GM18507 (cell line): Measurements from ENCODE around the gene KDM3B.

Experiments
- DNase-seq: peaks from one replicate; pipeline ENCODE4 v3.0.0; 2011; ENCODE audit warnings: low read depth; ENCODE audit not compliant: insufficient read length; ENCODE audit errors: extremely low spot score
- FAIRE-seq: peaks from 2 replicates; lab custom pipeline; 2011; peaks lifted over from hg19 to GRCh38; lab: Jason Lieb, UNC

The KDM3B gene

DNA sequence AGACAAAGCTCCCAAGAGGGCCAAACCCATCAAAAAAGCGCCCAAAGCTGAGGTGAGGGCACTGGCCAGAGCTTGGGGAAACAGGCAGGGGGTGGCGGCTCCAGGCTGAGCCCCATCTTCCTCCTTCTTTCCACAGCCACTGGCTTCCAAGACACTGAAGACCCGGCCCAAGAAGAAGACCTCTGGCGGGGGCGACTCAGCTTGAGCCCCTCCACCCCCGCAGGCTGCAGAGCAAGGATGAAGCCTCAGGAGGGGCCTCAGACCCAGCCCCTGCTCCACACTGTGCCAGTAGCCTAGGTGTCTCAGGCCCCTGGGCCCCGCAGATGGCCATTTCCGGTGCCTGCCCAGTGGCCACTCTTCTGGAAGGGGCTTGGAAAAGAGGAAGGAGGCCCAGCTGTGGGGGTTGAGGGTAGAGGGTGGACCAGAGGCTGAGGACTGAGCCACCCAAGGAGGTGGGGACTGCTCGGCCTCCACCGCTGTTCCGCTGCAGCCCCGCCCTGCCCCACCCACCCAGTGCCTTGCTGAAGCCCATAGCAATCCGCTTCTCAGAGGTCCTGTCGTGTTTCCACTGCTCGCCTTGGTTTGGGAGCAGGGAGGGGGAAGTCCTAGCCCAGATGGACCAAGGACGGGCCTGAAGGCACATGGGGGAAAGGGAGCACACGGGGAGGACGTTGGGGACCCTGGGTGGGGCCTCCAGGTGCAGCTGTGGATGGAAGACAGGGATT lies 93.2 kb downstream of the KDM3B start:
- DNase-seq (no peak), FAIRE-seq (no peak)

DNA sequence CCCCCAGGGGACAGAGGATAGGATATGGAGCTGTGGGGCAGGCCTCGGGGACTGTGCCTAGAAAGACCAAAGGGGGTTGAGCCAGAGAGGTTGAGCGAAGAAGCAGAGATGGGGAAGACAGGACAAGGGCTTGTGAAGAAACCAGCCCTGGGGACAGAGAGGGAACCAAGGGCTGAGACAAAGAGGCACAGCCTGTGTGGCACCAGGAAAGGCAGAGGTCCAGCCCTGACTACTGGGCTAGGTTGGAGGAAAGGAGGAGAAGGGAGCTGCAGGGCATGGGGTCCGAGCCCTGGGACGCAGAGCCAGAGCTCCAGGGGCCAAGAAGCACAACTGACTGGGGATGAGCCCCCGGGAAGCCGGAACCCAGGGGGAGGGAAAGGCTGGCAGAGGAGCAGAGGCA lies 95.6 kb downstream of the KDM3B start:
- DNase-seq (no peak), FAIRE-seq (no peak)

DNA sequence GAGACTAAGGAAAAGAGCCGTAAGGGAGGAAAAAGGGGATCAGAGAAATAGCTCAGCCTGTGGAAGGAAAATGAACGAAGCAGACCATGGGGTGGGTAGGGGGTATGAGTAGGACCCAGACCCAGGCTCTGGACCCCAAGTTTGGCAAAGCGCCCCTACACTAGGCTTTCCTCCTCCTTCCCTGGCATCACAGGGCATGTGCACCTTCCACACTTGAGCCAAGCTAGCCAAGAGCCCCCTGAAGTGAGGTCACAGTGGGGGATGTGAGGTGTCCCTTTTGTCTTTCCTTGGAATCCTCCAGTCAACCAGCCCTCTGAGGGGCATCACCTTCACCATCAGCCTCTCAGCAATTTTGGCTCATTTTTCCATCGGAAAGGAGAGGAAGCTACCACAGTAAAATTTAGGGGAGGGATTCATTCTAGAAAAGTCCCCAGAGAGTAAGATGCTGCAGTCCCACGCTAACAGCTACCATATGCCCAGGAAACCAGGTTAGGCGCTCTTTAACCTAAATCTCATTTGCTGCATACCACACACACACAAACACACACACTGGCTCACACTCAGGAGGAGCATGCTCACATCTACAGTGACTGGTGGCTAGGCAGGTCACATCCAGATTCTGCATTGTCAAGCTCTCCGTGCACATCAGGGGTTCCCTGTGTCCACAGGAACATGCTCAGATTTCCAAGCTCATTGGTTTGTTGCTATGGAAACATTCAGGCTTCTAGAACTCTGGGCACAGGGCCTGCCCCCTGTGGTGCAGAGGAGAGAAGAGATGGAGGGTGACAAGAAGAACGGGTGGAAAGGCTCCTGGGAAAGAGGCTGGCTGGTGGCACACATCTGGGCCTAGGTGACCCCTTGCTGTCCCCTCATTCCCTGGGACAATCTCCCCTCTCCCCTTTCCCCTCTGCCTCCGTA lies 96.3 kb downstream of the KDM3B start:
- DNase-seq: no peak

DNA sequence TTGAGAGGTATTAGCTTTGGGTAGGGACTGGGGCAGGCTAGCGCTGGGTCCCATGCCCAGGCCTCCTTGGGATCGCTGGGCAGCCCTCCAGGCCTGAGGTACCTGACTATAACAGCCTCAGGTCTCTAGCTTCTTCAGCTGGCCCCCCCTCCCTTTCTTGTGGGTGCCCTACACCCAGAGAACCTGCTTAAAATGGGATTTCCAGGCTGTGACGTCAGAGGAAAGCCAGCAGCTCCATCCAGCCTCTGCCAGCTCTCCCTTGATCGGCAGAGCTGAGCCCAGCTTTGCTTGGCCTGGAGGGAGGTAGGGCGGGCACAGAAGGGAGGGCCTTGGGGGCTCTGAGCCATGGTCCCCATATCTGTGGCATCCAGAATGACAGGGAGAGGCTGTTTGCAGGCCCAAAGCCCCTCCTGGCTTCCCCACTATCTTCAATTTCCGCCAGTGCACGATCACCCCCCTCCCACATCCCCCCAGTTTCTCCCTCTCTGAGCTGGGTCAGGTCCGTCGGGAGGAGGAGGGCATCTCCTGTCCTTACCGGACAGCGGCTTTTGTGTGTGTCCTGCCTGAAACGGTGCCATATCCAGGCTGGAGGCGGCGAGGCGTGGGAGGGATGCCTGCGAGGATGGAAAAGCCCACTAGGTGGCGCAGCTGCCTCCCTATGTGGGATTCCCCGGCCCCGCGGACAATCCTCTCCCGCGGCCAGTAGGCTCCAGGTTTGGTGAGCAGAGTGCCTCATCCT lies 97.2 kb downstream of the KDM3B start:
- FAIRE-seq (peak; percentile 90), DNase-seq (peak; percentile 86)

More for the DNA sequence above, 96.3 kb downstream of the KDM3B start:
- no peak for FAIRE-seq

DNA sequence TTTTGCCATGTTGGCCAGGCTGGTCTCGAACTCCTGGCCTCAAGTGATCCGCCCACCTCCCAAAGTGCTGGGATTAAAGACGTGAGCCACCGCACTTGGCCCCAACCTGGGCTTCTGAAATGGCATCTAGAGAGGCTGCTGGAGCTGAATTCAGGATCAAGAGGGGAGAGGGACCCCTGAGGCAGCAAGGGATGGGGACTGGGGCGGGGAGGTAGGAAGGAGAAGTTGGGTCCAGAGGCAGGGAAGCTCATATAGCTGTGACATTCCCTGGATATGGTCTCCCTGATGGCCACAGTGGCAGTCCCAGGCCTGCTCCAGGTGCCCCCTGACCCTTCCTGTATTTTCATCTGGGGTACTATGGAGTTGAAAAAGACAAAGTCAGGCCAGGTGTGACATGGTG lies 98.5 kb downstream of the KDM3B start:
- FAIRE-seq: no peak

DNA sequence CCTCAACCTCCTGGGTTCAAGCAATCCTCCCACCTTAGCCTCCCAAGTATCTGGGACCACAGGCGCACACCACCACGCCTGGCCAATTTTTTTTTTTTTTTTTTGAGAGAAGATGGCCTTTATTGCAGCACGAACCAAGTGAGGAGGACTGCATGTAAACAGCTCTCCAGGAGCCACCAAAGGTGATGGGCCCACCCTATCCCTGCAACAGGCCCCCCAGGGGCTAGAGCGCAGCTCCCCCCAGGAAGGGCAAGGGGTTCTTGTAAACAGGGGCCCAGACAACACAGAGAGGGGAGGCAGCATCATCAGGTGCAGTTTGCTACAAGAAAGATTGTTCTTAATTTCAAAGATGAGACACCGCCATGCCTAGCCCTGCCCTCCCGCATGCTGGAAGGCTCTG lies 100.2 kb downstream of the KDM3B start:
- DNase-seq (no peak), FAIRE-seq (no peak)

More for the DNA sequence above, 98.5 kb downstream of the KDM3B start:
- no peak for DNase-seq

DNA sequence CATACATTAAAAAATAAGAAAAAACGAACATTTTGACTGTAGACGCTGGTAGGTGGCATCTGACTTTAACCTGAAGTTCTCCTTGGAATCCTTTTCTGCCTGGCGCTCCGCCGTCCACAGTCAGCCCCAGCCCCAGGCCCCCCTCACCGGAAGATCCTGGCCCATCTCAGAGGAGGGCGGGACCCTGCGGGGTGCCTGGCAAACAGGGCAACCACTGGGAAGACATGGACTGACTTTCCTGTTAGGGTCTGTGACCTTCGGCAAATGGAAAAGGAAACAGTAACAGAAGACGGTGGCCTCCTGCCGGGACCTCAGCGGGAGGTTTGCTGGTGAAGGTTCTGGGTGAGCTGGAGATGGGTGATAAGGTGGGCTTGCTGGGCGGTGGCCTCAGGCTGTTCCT lies 101.1 kb downstream of the KDM3B start:
- FAIRE-seq (no peak), DNase-seq (no peak)

DNA sequence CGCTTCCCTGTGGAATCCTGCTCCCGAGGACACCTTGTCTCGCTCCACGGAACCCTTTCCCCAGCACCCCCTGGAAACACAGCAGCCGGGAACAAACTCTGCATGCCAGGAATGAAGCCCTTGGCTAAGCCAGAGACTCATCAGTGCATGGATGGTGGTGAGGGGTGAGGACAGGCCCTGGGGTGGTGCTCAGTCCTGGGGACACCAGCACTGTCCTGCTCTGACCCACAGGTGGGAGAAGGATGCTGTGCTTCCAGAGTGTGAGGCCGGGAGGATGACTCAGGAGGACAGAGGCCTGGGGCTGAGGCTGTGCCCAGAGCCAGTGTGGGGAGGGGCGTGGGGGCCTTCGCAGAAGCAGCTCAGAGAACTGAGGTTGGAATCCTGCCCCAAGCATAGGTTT lies 101.6 kb downstream of the KDM3B start:
- DNase-seq (no peak), FAIRE-seq (no peak)

DNA sequence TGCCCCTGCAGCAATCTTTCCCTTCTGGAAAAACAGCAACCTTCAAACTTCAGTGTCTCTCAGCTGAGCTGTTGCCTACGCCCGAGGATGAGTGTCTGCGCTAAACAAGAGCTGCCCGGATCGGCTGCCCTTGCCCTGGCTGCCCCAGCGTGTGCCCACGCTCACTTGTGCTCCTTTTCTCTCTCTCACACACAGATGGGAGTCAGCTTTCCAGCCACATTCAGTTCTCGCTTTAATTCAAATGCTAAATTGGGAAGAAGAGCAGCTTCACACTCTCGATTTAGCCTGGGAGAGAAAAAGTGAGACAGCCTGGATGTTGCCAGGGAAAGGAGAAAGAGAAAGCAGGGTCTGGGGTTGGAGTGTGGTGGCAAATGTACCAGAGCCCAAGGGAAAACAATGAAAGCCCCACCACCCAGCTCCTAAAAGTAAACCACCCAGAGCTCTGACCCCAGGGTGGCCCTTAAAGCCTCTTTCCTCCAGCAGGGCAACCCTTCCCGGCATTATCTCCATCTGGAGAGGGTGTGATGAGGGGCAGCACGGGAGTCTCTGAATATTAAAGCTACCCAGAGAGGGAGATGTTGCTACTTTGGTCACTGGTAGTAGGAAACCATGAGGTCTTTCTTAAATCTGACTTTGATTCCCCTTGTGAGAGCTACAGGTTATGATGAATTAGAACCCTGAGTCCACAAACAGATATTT lies 102.9 kb downstream of the KDM3B start:
- FAIRE-seq: no peak

DNA sequence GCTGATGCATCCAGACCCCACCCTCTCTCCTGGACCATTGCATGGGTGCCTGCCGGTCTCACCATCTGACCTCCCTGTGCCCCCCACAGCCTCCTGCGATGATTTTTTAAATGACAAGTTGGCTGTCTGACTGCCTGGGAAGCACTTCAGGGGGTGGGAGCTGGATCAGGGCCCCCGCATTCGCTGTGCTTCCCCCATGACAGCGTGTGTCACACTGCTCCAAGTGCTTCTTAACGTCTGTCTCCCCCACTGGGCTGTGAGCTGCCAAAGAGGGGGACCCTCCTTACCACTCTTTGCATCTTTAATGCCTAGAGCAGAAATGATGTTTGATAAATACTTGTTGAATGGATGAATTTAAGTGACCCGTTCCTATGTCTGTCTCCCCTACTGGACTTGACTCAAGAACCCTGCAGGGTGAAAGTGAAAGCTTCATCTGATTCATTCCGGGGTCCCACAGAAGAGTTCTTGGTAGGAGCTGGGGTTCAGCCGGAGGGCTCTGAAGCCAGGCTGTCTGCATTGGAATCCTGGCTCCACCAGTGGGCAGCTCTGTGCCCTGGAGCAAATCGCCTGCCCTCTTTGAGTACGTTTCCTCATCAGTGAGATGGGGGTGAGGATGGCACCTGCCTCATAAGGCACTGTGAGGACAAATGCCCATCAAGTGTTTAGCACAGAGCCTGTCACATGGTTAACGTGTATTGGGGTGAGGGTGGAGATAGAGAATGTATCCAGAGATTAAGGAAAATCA lies 105.2 kb downstream of the KDM3B start:
- no peak for FAIRE-seq
- no peak for DNase-seq

More for the DNA sequence above, 102.9 kb downstream of the KDM3B start:
- no peak for DNase-seq

DNA sequence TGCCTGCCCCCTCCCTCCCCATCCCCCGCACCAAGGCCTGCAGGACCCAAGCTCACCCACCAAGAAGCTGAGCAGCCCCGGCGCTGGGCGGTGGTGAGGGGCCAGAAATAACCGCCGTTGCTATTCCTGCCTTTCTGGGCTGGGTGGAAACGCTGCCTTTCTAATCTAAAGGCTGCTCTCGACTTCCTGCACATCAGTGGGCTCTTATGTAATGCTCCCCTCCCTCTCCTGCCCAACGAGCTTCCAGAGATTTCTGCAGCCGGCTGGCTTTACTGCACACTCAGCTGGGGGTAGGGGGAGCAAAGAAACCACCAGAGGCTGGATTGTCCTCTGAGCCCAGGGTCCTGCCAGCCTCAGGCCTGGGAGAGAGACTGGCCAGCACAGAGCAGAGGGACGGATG lies 105.9 kb downstream of the KDM3B start:
- FAIRE-seq (no peak), DNase-seq (no peak)

DNA sequence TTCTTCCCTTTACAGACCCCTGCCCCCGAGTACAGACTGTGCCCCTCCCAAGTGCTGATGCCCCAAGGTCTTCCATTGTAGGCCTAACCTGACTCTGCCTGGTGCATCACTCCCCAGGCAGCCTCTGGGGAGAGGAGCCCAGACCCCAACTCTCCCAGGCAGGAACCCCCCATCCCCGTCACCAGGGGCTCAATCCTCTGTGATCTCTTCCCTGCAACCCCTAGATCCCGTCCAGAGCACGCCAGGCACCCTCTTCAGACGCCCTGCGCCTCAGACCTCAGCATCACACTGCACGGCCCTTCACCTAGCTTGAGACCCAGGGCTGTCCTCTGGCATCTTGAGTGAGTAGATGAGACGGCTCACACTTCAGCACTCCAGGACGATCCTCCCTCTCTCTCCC lies 106.4 kb downstream of the KDM3B start:
- no peak for FAIRE-seq
- no peak for DNase-seq

DNA sequence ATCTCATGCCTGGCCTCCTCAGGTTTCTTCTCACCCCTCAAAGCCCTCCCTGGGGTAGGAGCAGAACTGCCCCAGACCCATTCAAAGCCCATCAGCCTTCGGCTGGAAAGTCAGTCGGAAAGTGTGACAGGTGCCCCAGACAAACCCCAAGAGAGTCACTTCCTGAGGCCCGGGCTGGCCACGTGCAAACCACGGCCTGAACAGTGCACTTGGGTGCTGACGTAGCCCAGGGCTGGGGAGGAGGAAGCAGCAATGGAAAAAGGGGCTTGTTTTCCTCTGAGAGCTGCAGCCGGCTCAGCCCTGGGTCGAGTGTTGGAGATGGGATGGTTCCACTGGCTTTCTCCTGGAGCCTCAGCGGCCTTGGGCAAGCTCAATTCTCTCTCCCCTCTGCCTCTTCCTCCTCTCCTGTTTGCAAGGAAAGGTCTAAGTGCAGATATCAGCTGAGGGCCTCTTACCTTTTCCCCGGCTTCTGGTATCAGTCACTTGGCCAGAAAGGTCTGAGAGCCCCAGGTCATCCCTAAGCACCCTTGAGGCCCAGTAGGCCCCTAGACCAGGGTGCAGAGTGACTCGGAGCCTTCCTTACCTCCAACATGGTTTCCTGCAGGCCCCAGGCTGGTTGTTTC lies 106.9 kb downstream of the KDM3B start:
- DNase-seq (no peak), FAIRE-seq (peak; percentile 88)

DNA sequence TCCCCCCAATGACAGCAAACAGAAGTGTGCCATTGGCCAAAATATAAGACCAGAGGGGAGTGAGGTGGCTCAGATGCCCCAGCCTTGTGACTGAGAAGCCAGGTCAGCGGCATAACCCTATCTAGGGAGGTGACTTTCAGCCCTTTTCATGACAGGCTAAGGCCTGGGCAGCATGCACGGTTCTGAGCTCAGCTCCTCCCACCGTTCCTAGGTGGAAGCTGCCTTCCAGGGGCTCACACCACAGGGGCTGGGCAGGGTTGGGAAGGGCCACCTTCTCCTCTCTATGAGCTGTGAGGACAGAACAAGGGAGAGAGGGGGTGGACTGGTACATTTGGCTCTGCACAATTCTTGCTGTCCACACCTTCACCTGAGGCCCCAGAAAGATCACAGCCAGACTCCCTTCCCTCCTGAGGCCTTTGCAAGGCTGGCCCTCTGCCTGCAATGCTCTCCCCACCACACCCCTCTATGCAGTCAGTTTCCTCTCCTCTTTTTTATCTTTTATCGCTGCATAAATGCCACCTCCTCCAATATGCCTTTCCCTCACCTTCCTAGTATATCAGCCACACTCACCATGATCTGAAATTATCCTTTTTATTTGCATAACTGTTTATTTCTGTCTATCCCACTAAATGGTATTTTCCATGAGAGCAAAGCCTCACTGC lies 107.7 kb downstream of the KDM3B start:
- DNase-seq (no peak), FAIRE-seq (no peak)

DNA sequence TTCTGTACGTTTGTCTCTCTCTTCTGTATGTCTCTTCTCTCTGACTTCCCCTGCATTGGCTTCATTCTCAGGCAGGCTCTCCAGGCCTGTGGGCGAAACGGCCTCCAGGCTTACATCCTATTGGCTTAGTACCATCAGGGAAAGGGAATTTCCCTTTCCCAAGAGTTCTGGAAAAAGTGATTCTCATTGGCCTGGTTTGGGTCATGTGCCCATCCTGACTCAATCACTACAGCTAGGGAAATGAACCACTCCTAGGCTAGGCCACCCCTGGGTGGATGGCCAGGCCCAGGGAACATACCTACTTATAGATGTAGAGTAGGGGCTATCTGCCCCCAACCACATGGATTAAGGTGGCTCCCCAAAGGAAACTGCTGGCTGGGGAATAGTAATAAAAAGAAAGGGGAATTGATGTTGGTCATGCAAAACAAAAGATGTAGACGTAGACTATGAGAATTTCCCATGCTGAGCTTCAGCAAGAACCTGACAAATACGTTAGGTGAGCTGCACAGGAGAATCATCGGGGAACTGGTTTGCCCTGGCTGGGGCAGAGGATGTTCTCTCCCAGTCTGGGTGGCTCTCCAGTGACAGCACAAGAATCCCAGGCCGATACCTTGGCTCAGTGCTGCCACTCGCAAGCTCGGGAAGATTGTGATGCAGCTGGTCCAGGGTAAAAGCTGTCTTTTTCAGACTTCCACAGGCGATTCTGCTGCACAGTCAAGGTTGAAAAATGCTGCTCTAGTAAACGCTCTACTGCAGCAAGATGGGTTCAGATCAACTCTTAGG lies 109.0 kb downstream of the KDM3B start:
- no peak for FAIRE-seq
- DNase-seq: no peak

DNA sequence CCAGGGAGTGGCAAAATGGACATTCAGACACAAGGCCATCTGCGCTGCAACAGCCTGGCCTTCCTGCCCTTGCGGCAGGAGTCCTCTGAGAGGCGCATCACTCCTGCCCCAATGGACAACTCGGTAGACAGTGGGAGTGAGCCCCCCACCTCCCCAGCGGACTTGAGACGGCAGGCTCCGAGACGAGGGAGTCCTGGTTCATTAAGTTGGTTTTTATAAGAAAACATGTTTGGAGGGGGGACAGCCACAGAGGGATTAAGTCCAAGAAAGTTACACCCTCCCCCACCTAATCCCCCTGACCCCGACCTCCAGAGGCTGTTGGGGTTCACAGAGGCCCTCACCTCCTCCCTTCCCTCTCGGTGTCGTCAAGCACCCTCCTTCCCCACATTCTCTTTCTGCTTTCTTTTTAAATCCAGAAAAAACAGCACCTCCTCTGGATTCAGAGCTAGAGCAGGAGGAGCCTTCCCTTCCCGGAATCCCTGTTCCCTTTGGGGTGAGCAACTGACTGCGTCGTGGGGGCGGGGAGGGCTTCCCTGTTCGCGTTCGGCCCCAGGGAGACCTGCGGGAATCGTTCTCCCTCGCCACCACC lies 111.0 kb downstream of the KDM3B start:
- no peak for FAIRE-seq
- no peak for DNase-seq

DNA sequence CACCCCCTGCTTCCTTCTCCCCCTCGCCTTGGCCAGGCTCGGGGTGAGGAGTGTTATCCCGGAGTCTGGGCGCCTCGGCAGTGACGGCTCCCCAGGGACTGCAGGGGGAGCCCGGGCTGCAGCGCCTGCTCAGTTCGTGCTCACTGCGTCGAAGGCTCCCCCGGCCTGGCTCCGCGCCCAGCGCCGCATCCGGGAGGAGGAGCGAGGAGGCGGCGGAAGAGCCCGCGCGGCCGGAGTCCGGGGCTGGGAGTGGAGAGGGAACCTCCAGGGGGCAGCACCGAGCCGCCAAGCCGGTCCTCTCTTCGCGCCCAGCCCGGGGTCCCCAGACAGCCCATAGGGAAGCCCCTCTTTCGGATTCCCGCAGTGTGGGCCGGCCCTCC lies 111.5 kb downstream of the KDM3B start:
- no peak for FAIRE-seq
- peak; percentile 87 for DNase-seq
